OCI-LY3 (cell line): ENCODE data around the gene ZNF438.

ENCODE experiments used
- H2AFZ ChIP-seq: fragments of 200-600, 300-600 bp; shearing (Covaris generic); 2 replicates; pipeline ENCODE4 v1.6.0; 2014; ENCODE audit warnings: antibody characterized with exemption, low read depth, low read length
- H3K27ac ChIP-seq: fragments of 200-600, 300-600 bp; sonication (generic); 2 replicates; pipeline ENCODE4 v1.5.1; 2014; ENCODE audit warnings: mild to moderate bottlenecking, low read length, moderate library complexity, mixed read lengths
- H3K27me3 ChIP-seq: fragments of 200-600, 300-600 bp; sonication (generic); 2 replicates; pipeline ENCODE4 v1.6.1; 2014; ENCODE audit warnings: low read depth, low read length, mixed read lengths
- H3K36me3 ChIP-seq: fragments of 200-600, 300-600 bp; sonication (generic); replicated peaks from 2 replicates; pipeline ENCODE3; 2014; ENCODE audit warnings: low read depth, low read length, mixed read lengths
- H3K4me1 ChIP-seq: fragments of 300-600, 200-600 bp; sonication (generic); 2 replicates; pipeline ENCODE4 v1.6.1; 2014; ENCODE audit warnings: low read length, mixed read lengths
- H3K4me2 ChIP-seq: fragments of 200-600, 300-600 bp; sonication (generic); 2 replicates; pipeline ENCODE4 v1.6.1; 2014; ENCODE audit warnings: low read length, mixed read lengths
- H3K4me3 ChIP-seq: fragments of 300-600, 200-600 bp; sonication (generic); 2 replicates; pipeline ENCODE4 v1.5.1; 2014; ENCODE audit warnings: antibody characterized with exemption, mild to moderate bottlenecking, low read length, moderate library complexity
- H3K79me2 ChIP-seq: fragments of 300-600, 200-600 bp; shearing (Covaris generic); 2 replicates; pipeline ENCODE4 v1.6.1; 2014; ENCODE audit warnings: mild to moderate bottlenecking, low read length, mixed read lengths
- H3K9ac ChIP-seq: fragments of 300-600, 200-600 bp; shearing (Covaris generic); 2 replicates; pipeline ENCODE4 v1.6.0; 2014; ENCODE audit warnings: mild to moderate bottlenecking, low read length, moderate library complexity
- H3K9me3 ChIP-seq: fragments of 200-600, 300-600 bp; shearing (Covaris generic); 2 replicates; pipeline ENCODE4 v1.6.1; 2014; ENCODE audit warnings: low read length, mixed read lengths; ENCODE audit not compliant: insufficient read depth
- H4K20me1 ChIP-seq: fragments of 200-600, 300-600 bp; sonication (generic); 2 replicates; pipeline ENCODE4 v1.6.1; 2016; ENCODE audit warnings: low read length, mixed read lengths; ENCODE audit not compliant: insufficient read depth
- EZH2phosphoT487 ChIP-seq: fragments of 200-600 bp; shearing (Covaris generic); IDR thresholded peaks from 2 replicates; pipeline ENCODE4 v1.6.1; 2018; ENCODE audit warnings: antibody characterized with exemption, mixed run types, low read depth
- TF ChIP-seq, protein P1 (sequence below): fragments of 200-600, 300-600 bp; sonication (generic); IDR thresholded peaks from 2 replicates; pipeline ENCODE4 v1.5.1; 2014; ENCODE audit warnings: antibody characterized with exemption, low read length, low read depth

Gene ZNF438

DNA sequence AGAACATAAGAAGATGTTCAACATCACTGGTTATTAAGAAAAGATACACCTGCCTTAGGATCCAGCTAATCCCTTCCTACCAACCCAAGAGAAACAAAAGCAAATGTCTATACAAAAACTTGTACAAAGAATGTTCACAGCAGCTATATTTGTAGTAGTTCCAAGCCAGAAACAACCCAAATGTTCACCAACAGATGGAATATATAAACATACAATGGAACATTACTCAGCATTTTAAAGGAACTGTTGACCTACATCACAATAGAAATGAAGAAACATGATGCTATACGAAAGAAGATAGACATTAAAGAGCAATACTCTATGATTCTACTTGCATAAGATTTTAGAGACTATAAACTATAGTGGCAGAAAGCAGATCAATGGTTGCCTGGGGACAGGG, 149.4 kb downstream of the ZNF438 start:
- H3K4me3 ChIP-seq = no peak overlapping the region
- H3K27me3 ChIP-seq = no peaks in the 10 kb centered on the region
- no peak overlapping the region for H3K4me2 ChIP-seq
- no peak overlapping the region for H3K9ac ChIP-seq
- H4K20me1 ChIP-seq = no peaks in the 10 kb centered on the region
- TF ChIP-seq, protein P1, sequence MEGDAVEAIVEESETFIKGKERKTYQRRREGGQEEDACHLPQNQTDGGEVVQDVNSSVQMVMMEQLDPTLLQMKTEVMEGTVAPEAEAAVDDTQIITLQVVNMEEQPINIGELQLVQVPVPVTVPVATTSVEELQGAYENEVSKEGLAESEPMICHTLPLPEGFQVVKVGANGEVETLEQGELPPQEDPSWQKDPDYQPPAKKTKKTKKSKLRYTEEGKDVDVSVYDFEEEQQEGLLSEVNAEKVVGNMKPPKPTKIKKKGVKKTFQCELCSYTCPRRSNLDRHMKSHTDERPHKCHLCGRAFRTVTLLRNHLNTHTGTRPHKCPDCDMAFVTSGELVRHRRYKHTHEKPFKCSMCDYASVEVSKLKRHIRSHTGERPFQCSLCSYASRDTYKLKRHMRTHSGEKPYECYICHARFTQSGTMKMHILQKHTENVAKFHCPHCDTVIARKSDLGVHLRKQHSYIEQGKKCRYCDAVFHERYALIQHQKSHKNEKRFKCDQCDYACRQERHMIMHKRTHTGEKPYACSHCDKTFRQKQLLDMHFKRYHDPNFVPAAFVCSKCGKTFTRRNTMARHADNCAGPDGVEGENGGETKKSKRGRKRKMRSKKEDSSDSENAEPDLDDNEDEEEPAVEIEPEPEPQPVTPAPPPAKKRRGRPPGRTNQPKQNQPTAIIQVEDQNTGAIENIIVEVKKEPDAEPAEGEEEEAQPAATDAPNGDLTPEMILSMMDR = no peak
- no peak for TF ChIP-seq EZH2phosphoT487
- H2AFZ ChIP-seq = no peak overlapping the region
- H3K9me3 ChIP-seq = no peaks in the 10 kb centered on the region
- no peak overlapping the region for H3K27ac ChIP-seq
- H3K36me3 ChIP-seq = no peaks in the 10 kb centered on the region
- H3K79me2 ChIP-seq = no peaks in the 10 kb centered on the region
- no peaks in the 10 kb centered on the region for H3K4me1 ChIP-seq

DNA sequence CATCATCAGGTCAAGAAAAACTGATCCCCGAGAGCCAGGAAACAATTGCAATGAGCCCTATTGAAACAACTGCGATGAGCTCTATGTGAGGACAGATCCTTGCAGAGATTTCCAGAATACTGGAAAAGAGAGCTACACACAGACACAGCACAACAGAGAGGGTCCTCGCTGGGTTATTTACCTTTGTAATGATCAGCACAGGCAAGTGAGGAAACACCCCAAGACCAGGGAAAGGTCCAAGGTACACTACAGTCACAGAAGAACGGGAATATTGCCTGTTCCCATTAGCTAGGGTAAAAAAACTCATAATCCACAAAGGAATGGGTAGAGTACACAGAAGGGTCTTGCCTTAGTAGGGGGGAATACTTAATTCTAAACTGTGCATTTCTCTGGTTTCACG, 152.7 kb downstream of the ZNF438 start:
- no peak overlapping the region for H3K27ac ChIP-seq
- no peaks in the 10 kb centered on the region for H3K27me3 ChIP-seq
- H3K79me2 ChIP-seq = no peaks in the 10 kb centered on the region
- H3K4me2 ChIP-seq = no peak overlapping the region
- no peak overlapping the region for H3K9ac ChIP-seq
- H3K9me3 ChIP-seq = no peaks in the 10 kb centered on the region
- H4K20me1 ChIP-seq = no peaks in the 10 kb centered on the region
- TF ChIP-seq EZH2phosphoT487 = no peak
- TF ChIP-seq, protein P1 = no peak
- H3K4me1 ChIP-seq = no peaks in the 10 kb centered on the region
- no peak overlapping the region for H3K4me3 ChIP-seq
- no peaks in the 10 kb centered on the region for H3K36me3 ChIP-seq
- H2AFZ ChIP-seq = no peak overlapping the region

- Histone ChIP-seq H3K9me3 (no peaks in the 10 kb centered on the region), H3K4me2 (no peak overlapping the region), H3K9ac (no peak overlapping the region), H2AFZ (no peak overlapping the region), H3K4me3 (no peak overlapping the region), H3K27ac (no peak overlapping the region), H4K20me1 (no peaks in the 10 kb centered on the region), H3K27me3 (no peaks in the 10 kb centered on the region), H3K4me1 (no peaks in the 10 kb centered on the region), H3K36me3 (no peaks in the 10 kb centered on the region), H3K79me2 (no peaks in the 10 kb centered on the region)
- TF ChIP-seq EZH2phosphoT487 = no peak
- TF ChIP-seq, protein P1 = no peak
These were observed 154.6 kb downstream of the ZNF438 start for GRCh38 chr10:30877111-30877510.

DNA sequence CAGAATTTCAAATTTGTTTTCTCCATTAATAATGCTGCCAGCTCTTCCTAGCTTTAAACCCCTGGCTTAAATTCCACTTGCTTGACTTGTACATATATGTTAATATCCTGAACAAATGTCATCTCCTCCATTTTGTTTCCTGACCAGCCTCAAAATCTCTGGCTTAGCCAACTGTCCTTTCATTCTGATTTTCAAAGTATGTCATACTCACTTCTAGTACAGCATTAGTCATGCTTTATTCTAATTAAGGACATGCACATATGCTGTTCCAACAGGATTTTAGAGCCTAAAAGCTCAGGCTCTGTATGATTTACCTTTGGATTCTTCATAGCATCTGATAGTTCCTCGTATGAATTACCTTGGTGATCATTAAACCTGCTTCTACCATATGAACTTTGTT, 158.3 kb downstream of the ZNF438 start:
- Histone ChIP-seq H3K4me3 (no peak overlapping the region), H4K20me1 (no peaks in the 10 kb centered on the region), H3K4me2 (no peak overlapping the region), H3K36me3 (no peaks in the 10 kb centered on the region), H3K4me1 (no peaks in the 10 kb centered on the region), H2AFZ (no peak overlapping the region), H3K79me2 (no peaks in the 10 kb centered on the region), H3K9ac (no peak overlapping the region), H3K9me3 (no peaks in the 10 kb centered on the region), H3K27ac (no peak overlapping the region), H3K27me3 (no peaks in the 10 kb centered on the region)
- TF ChIP-seq, protein P1 = no peak
- no peak for TF ChIP-seq EZH2phosphoT487
